ENCODE measurements around the gene CACNG5.

DNA sequence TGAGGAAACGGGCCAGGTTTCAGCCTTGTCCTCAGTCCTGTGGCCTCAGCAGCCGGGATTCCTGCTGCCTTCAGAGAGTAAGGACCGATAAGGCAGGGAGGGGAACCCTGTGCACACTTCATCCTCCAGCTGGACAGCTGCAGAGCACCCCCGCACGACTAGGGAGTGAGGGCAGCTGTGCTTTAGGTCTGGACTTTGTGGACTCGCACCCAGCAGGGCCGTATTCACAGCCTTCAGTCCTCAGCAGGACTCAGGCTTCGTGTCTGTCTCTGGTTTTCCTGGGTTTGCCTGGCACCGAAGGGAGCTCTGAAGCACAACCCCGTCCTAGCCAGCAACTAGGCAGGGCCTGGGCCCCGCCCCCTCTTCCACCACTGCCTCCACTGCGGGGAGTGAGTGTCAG is 45.8 kb upstream of the CACNG5 start:
- TF ChIP-seq, protein P1, sequence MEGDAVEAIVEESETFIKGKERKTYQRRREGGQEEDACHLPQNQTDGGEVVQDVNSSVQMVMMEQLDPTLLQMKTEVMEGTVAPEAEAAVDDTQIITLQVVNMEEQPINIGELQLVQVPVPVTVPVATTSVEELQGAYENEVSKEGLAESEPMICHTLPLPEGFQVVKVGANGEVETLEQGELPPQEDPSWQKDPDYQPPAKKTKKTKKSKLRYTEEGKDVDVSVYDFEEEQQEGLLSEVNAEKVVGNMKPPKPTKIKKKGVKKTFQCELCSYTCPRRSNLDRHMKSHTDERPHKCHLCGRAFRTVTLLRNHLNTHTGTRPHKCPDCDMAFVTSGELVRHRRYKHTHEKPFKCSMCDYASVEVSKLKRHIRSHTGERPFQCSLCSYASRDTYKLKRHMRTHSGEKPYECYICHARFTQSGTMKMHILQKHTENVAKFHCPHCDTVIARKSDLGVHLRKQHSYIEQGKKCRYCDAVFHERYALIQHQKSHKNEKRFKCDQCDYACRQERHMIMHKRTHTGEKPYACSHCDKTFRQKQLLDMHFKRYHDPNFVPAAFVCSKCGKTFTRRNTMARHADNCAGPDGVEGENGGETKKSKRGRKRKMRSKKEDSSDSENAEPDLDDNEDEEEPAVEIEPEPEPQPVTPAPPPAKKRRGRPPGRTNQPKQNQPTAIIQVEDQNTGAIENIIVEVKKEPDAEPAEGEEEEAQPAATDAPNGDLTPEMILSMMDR (IDR thresholded peaks at IDR 0.05): no peak
- no peak for TF ChIP-seq POLR2A (IDR thresholded peaks at IDR 0.05)
